Left renal pelvis (tissue), 4 donors: ENCODE measurements around the gene PSMC3. TPM values are rescaled to one million over a fixed set of nuclear protein-coding genes. Genes with fewer than 3 reads are reported as not detected.

Experiments used
- DNase-seq, 4 donors: peaks; one replicate each; pipeline ENCODE4 v3.0.0-alpha.2; 2013; ENCODE audit warnings: low read depth in 4 of 4, low spot score in 3 of 4
- polyA plus RNA-seq, 4 donors: library from polyadenylated mRNA; unstranded; fragments of 120-200 nt; gene quantifications; one replicate each; pipeline ENCODE4 v1.2.1, GENCODE V29; 2013; ENCODE audit not compliant: insufficient read length in 4 of 4

Gene PSMC3
- polyA plus RNA-seq, 4 donors: 108 to 161 (median 148) TPM

GRCh38 chr11:47443817-47444216, 17.6 kb upstream of the PSMC3 start:
- DNase-seq: no peak

GRCh38 chr11:47443028-47443700, 16.9 kb upstream of the PSMC3 start:
- no peak for DNase-seq

GRCh38 chr11:47442514-47442913, 16.3 kb upstream of the PSMC3 start:
- no peak for DNase-seq

GRCh38 chr11:47441421-47441820, 15.2 kb upstream of the PSMC3 start:
- DNase-seq: no peak

GRCh38 chr11:47440054-47440476, 13.8 kb upstream of the PSMC3 start:
- DNase-seq: no peak

DNA sequence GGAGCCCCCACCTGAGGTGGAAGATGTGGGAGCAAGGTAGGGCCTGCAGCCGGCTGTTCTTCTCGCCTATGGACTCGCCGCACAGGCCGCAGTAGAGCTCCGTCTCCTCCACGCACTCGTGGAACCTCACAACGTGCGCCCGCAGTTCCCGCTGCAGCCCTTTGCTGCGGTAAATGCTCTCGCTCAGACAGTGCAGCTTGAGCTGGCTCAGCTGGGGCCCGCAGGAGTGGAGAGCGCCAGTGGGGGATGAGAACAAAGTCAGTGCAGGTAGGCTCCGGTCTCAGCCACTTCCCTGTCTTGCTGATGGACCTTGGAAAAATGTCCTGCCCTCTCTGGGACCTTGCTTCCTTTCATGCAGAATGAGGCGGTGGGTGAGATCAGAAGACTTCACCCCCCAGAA, 12.5 kb upstream of the PSMC3 start:
- DNase-seq: no peak

- no peak for DNase-seq
Observed at GRCh38 chr11:47437746-47438418, 11.6 kb upstream of the PSMC3 start.

DNA sequence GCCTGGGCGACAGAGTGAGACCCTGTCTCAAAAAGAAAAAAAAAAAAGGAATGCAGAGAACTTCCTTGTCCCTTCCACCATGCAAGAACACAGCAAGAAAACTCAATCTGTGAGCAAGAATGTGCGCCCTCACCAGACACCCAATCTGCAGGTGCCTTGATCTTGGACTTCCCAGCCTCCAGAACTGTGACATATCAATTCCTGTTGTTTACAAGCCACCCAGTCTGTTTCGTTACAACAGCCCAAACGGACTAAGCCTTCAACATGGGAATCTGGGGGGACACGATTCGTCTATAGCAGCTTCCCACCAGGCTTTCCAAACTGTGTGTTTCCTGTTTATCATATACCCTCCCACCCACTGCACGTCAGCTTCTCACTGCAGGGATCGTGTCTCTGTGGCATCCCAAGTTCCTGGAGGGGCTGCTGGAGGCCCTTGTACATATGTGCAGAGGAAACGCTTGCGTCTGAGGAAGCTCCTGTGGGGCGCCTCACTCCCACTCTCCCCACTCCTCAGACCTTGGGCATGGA, 11.0 kb upstream of the PSMC3 start:
- no peak for DNase-seq

- DNase-seq: no peak
Observed at GRCh38 chr11:47436726-47437125, 10.5 kb upstream of the PSMC3 start.

- DNase-seq: no peak
Observed at GRCh38 chr11:47435687-47436086, 9.4 kb upstream of the PSMC3 start.

- DNase-seq: no peak
Observed at GRCh38 chr11:47434011-47434786, 8.0 kb upstream of the PSMC3 start.

- no peak for DNase-seq
Observed at GRCh38 chr11:47433157-47433556, 6.9 kb upstream of the PSMC3 start.

DNA sequence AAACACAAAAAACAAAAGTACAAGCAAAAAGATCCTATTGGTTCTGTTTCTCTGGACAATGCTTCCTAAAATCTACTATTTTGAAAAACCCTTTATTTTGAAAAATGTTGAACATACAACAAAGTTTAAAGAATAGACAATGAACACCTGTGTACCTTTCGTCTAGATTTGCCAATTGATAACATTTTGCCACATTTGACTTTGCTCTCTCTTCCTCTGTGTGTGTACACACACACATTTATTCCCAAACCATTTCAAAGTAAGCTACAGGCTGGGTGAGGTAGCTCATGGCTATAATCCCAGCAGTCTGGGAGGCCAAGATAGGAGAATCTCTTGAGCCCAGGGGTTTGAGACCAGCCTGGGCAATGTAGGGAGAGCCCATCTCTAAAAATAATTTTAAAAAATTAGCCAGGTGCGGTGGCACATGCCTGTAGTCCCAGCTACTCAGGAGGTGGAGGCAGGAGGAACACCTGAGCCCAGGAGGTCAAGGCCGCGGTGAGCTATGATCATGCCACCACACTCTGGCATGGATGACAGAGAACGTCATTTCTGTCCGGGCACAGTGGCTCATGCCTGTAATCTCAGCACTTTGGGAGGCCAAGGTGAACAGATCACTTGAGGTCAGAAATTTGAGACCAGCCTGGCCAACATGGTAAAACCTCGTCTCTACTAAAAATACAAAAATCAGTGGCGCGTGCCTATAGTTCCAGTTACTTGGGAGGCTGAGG, 5.3 kb upstream of the PSMC3 start:
- DNase-seq: no peak

DNA sequence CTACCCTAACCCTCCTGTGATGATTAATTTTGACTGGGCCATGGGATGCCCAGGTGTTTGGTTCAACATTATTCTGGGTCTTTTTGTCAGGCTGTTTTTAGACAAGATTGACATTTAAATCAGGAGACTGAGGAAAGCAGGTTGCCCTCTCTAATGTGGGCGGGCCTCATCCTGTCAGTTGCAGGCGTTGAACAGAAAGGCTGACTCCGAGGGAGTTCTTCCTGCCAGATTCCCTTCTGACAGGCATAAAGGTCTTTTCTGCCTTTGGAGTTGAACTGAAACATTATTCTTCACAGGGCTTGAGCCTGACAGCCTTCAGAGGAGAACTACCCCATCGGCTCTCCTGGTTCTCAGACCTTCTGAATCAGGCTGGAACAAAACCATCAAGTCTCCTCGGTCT, 4.3 kb upstream of the PSMC3 start:
- DNase-seq: no peak

GRCh38 chr11:47425611-47426010, 628 bp downstream of the PSMC3 start:
- no peak for DNase-seq

DNA sequence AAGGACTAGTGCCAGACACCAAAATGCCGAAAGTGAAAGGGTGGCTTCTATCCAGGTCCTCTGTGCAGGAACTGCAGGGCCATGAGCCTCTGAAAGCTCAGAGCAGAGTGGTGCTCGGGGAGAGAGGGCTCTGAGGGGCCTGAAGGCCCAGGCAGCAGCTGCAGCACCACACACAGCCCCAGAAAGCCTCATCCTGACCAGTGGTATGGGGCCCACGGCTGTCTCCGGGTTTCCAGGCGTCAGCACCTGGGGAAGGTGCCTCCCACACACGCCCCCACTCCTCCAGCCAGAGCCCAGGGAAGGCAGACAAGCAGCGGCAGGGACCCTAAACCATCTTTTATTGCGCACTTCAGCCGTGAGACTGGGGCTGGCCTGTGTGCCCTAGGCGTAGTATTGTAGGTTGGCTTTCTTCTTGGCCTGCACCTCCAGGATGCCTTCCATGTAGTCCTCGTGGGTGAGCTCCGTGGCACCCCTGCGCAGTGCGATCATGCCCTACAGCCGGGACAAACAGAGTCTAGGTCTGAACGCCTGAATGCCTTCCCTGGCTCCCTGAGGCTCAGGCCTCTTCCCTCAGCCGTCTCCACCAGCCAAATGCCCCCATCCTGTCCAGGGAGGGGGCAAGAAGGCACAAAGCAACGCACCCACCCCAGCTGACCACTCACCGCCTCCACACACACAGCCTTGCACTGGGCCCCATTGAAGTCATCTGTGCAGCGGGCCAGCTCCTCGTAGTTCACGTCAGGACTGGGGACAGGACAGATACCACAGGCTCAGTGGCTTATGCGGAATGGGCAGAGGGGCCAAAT, 7.6 kb downstream of the PSMC3 start:
- no peak for DNase-seq

GRCh38 chr11:47417712-47418111, 8.5 kb downstream of the PSMC3 start:
- no peak for DNase-seq

DNA sequence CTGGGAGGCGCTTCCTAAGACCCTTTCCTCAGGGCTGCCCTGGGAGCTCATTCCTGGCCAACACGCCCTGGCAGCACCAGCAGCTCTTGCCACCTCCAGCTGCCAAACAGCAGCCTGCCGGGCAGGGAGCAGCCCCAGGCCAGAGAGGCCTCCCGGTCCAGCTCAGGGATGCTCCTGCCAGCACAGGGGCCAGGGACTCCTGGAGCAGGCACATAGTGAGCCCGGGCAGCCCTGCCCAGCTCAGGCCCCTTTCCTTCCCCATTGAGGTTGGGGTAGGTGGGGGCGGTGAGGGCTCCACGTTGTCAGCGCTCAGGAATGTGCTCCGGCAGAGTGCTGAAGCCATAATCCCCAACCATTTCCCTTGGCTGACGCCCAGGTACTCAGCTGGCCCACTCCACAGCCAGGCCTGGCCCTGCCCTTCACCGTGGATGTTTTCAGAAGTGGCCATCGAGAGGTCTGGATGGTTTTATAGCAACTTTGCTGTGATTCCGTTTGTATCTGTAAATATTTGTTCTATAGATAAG, 10.2 kb downstream of the PSMC3 start:
- DNase-seq: no peak

DNA sequence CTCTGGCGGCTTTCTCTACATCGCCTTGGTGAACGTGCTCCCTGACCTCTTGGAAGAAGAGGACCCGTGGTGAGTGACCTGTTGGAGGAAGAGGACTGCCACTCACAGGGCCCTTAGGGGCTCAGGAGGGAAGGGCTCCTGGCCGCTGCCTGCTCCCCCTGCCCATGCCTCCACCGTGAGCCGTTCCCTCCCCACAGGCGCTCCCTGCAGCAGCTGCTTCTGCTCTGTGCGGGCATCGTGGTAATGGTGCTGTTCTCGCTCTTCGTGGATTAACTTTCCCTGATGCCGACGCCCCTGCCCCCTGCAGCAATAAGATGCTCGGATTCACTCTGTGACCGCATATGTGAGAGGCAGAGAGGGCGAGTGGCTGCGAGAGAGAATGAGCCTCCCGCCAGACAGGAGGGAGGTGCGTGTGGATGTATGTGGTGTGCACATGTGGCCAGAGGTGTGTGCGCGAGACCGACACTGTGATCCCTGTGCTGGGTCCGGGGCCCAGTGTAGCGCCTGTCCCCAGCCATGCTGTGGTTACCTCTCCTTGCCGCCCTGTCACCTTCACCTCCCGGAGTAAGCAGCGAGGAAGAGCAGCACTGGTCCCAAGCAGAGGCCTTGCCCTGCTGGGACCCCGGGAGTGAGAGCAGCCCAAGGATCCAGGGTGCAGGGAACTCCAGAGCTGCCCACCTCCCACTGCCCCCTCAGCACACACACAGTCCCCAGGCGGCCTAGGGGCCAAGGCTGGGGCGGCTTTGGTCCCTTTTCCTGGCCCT, 11.0 kb downstream of the PSMC3 start:
- no peak for DNase-seq
